GM12875 (cell line): ENCODE measurements around the gene LRRN1.

Experiments
- H3K4me3 ChIP-seq: one replicate; pipeline ENCODE4 v1.5.1; 2011; ENCODE audit warnings: low read depth, low read length, control low read depth
- CTCF ChIP-seq: IDR thresholded peaks from 2 replicates; pipeline ENCODE4 v1.5.1; 2011; ENCODE audit warnings: low read depth, mild to moderate bottlenecking, control low read depth, inconsistent platforms, low read length, moderate library complexity, borderline replicate concordance; ENCODE audit not compliant: insufficient read depth

LRRN1 gene

GRCh38 chr3:3799173-3800079 is at the start of gene LRRN1:
Gene LRRN1, plus strand, starts transcription at chr3:3799431. Its CDS starts 45,211 bp downstream, at chr3:3844642.
- TF ChIP-seq CTCF, result no peak
- H3K4me3 ChIP-seq, result peak within 1 kb of the TSS; percentile 16

- TF ChIP-seq CTCF, result no peak
Observed at GRCh38 chr3:3753416-3753815, 45.8 kb upstream of the LRRN1 start.

GRCh38 chr3:3765661-3766060 is 33.6 kb upstream of the LRRN1 start:
- TF ChIP-seq CTCF, result no peak
- H3K4me3 ChIP-seq, result no peak overlapping the region

More at GRCh38 chr3:3753416-3753815, 45.8 kb upstream of the LRRN1 start:
- no peak overlapping the region for H3K4me3 ChIP-seq

GRCh38 chr3:3766140-3766539 is 33.1 kb upstream of the LRRN1 start:
- no peak overlapping the region for H3K4me3 ChIP-seq
- no peak for TF ChIP-seq CTCF

GRCh38 chr3:3771094-3771493 is 28.1 kb upstream of the LRRN1 start:
- TF ChIP-seq CTCF, result no peak
- H3K4me3 ChIP-seq, result no peak overlapping the region

- H3K4me3 ChIP-seq, result no peak overlapping the region
- TF ChIP-seq CTCF, result no peak
Observed at GRCh38 chr3:3771567-3771966, 27.7 kb upstream of the LRRN1 start.

GRCh38 chr3:3772338-3772737 is 26.9 kb upstream of the LRRN1 start:
- no peak overlapping the region for H3K4me3 ChIP-seq

More at GRCh38 chr3:3772338-3772737, 26.9 kb upstream of the LRRN1 start:
- TF ChIP-seq CTCF, result no peak
